Measurements from ENCODE around the gene DNPEP.
A peak's percentile ranks its signal among the peaks of the same experiment; 100 is the strongest.

Gene DNPEP

DNA sequence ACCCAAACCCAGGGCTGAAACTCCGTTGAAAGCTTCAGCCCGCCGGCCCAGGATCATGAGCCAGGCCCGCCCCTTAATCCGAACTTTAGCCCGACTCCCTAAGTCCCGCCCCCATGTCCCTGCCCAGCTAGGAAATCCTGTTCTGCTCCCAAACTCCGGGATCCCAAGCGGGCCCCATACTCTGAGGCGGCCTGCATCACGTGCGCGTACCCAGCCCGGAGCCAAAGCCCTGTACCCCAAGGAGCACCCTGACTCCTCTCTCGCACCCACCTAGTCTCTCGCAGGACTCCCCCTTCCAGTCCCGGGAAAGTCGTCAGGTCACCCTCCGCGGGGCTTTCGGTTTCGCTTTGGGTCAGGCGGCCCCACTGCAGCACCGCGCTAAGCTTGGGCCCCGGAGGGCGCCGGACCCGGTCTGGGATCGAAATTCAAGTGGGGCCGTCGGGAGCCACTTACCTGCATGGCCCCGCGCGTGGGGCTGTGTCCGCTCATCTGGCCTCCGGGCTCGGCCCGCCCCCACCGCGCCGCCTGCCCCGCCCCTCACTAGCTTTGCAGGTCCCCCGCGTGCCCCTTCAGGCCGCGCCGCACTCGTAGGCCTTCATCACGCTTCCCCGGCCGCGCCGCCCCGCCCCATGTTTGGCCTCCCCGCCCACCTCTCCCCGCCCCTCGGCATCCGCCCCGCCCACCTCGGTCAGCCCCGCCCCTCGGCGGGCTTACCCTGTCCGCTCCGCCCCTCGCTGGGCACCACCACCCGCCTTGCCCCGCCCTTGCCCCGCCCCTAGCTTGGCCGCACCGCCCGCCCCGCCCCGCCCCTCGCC, at the start of gene DNPEP:
TSS of gene DNPEP (minus strand) at position 607 of the 815 bp plus-strand sequence. CDS start at position 489, 118 bp downstream.
- TF ChIP-seq, protein P1, sequence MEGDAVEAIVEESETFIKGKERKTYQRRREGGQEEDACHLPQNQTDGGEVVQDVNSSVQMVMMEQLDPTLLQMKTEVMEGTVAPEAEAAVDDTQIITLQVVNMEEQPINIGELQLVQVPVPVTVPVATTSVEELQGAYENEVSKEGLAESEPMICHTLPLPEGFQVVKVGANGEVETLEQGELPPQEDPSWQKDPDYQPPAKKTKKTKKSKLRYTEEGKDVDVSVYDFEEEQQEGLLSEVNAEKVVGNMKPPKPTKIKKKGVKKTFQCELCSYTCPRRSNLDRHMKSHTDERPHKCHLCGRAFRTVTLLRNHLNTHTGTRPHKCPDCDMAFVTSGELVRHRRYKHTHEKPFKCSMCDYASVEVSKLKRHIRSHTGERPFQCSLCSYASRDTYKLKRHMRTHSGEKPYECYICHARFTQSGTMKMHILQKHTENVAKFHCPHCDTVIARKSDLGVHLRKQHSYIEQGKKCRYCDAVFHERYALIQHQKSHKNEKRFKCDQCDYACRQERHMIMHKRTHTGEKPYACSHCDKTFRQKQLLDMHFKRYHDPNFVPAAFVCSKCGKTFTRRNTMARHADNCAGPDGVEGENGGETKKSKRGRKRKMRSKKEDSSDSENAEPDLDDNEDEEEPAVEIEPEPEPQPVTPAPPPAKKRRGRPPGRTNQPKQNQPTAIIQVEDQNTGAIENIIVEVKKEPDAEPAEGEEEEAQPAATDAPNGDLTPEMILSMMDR (conservative IDR thresholded peaks at IDR 0.05; ENCODE audit: low read depth, low read length) = no peak
- peak within 1 kb of the TSS; percentile 83 for H3K4me3 ChIP-seq (ENCODE audit: low read length)
- peak; percentile 43 for DNase-seq (ENCODE audit: low read depth)

DNA sequence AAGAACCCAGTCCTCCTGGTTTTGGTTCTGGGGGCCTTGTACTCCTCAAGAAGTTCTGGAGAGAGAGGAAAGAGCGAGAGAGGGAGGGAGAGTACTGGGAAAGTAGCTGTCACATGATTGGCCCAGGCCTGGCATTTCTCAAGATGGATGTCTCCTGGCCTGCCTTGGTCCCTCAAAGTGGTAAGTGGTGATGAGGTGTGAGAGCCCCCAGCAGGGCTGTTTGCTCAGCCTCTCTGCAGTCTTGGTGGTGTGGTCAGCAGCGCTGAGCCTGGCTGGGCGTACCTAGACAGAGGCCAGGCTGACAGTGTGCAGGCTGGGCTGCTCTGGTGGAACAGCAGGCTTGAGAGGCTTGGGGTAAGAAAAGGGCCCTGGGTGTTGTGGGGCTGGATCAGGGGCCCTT, 49.4 kb upstream of the DNPEP start:
- no peak for DNase-seq (ENCODE audit: low read depth)
- TF ChIP-seq, protein P1 (conservative IDR thresholded peaks at IDR 0.05; ENCODE audit: low read depth, low read length) = no peak
- H3K4me3 ChIP-seq (ENCODE audit: low read length) = no peak overlapping the region

DNA sequence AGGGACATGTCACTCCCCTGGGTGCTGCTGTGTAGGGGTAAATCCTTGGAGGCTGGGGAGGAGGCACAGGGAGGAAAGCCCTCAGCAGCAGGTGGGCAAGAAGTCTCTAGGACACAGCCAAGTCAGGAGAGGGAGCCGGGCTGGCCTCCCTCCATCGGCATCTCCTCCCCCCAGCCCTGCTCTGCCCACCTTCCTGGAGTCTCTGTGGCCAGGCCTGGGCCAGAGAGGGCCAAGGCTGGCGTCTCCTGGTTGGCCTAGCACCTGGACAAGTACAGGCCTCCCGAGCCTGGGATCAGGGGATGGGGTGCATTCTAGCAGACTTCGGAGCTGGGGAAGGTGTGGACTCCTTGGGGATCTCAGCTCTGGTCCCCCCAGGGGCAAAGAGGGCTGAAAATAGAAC, 48.8 kb upstream of the DNPEP start:
- H3K4me3 ChIP-seq (ENCODE audit: low read length) = no peak overlapping the region
- no peak for DNase-seq (ENCODE audit: low read depth)
- TF ChIP-seq, protein P1 (conservative IDR thresholded peaks at IDR 0.05; ENCODE audit: low read depth, low read length) = no peak

DNA sequence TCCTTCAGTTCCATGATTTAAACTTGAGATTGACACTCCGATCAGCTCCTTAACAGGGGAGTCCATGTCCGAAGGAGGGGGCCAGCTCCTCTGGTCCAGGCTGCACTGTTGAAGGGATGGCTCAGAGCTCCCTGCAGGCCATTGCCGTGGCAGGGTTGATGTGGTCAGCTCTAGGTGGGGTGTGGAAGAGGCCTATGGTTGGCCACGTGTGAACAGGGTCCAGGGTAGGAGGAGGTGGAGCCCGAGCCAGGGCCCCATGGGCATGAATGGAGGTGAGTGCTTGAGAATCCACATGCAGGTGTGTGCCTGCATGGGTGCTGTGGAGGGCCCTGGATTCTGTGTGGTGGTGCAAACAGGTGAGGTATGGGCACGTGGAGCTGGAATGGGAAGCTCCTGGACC, 48.0 kb upstream of the DNPEP start:
- H3K4me3 ChIP-seq (ENCODE audit: low read length) = no peak overlapping the region
- TF ChIP-seq, protein P1 (conservative IDR thresholded peaks at IDR 0.05; ENCODE audit: low read depth, low read length) = no peak
- DNase-seq (ENCODE audit: low read depth) = no peak

DNA sequence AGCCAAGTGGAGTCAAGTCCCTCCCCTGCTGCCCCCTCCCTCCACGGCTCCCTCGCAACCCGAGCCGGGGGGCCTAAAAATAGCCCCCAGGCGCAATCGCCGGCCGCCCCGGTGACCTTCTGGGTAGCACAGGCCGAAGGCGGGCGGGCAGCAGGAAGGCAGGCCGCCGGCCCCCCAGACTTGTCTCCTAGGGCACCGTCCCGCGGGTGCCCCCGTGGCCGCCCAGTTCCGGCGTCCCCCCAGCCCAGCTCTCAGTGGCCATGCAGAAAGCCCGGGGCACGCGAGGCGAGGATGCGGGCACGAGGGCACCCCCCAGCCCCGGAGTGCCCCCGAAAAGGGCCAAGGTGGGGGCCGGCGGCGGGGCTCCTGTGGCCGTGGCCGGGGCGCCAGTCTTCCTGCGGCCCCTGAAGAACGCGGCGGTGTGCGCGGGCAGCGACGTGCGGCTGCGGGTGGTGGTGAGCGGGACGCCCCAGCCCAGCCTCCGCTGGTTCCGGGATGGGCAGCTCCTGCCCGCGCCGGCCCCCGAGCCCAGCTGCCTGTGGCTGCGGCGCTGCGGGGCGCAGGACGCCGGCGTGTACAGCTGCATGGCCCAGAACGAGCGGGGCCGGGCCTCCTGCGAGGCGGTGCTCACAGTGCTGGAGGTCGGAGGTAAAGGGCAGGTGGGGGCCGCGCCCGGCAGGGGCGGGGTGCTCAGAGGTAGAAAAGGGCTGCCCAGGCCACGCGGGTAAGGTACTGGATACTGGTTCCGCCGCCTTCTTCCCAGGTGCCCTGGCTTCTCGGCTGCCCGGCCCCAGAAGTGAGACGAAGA, 47.2 kb upstream of the DNPEP start, which contains the start of gene SPEG:
TSS of gene SPEG (plus strand) at position 126 of the 808 bp plus-strand sequence. CDS start at position 261, 135 bp downstream.
- TF ChIP-seq, protein P1 (conservative IDR thresholded peaks at IDR 0.05; ENCODE audit: low read depth, low read length) = no peak
- no peak for DNase-seq (ENCODE audit: low read depth)
- H3K4me3 ChIP-seq (ENCODE audit: low read length) = no peak within 1 kb of the TSS

DNA sequence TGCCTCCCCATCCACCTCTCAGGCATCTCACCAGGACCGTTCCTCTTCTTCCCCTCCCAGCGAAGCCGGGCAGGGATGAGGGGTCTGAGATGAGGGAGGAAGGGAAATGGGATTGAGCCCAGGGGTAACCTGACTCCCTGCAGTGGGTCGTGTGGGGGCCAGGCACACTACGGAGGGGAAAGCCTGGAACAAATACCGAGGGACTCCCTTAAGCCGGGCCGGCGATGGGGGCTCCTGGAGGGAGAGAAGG, 46.7 kb upstream of the DNPEP start:
- H3K4me3 ChIP-seq (ENCODE audit: low read length) = no peak overlapping the region
- DNase-seq (ENCODE audit: low read depth) = no peak
- TF ChIP-seq, protein P1 (conservative IDR thresholded peaks at IDR 0.05; ENCODE audit: low read depth, low read length) = no peak
